Measurements from ENCODE around the gene PEX11G. TPM values are rescaled to one million over a fixed set of nuclear protein-coding genes. Genes with fewer than 3 reads are reported as not detected.

The PEX11G gene
- total RNA-seq (2021; ENCODE audit: unreplicated experiment) (2.9 TPM), Bru-seq, nascent RNA (percentile 28 among the genes with signal in this experiment), BruChase-seq, experiment 1, labeled RNA remaining after a 2-hour chase (percentile 26 among the genes with signal in this experiment), BruChase-seq, experiment 2, labeled RNA remaining after a 6-hour chase (percentile 25 among the genes with signal in this experiment)
- polyA plus RNA-seq (2012; ENCODE audit: insufficient read length), result 8.1 TPM
- long read RNA-seq, partial matches to known transcripts, result 5 of 8 reads
- long read RNA-seq, other reads (novel, unspliced or antisense), result 0 of 8 reads

DNA sequence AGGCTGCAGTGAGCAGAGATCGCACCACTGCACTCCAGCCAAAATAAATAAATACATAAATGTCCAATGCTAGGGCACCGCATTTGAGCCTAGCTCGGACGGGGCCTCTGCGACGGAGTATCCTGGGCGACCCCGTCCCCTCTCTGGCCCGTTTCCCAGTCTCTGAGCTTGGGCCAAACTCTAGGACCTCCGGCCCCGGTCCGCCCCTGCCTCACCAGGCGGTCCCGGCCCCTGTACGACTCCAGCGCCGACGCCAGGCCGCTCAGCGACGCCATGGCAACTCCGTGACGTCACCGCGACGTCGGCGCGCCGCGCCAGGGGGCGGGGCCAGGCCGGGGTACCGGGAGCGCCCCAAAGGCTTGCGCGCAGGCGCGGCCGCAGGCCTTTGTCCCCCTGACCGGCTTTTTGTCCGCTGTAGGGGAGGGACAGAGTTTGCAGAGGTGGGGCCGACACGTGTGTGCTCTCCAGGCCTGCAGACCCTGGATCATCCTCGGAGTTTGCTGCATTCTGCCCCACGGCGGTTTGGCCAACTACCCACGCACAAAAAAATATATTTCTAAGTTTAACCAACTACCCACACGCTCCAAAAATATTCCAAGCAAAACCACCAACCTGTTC is at the start of gene PEX11G:
Gene PEX11G (minus strand): TSS at position 300 of the 618 bp plus-strand sequence. CDS start 25 bp downstream, at position 275.
- ATAC-seq, result peak; percentile 98
- Histone ChIP-seq H3K27ac (ENCODE audit: low read length) (peak within 1 kb of the TSS; percentile 90), H3K36me3 (ENCODE audit: control insufficient read depth, insufficient read depth, low read length) (no peaks in the 10 kb centered on the region), H3K9me3 (ENCODE audit: control insufficient read depth, insufficient read depth, low read depth, low read length) (no peaks in the 10 kb centered on the region), H3K4me1 (ENCODE audit: control insufficient read depth, insufficient read depth, low read length) (peaks cover 6% of the 10 kb centered on the region), H3K27me3 (ENCODE audit: control insufficient read depth, insufficient read depth, low read length) (no peaks in the 10 kb centered on the region), H3K4me3 (ENCODE audit: low read depth in 2 of 2, low read length in 2 of 2) (peak within 1 kb of the TSS; percentile 55 to 61)
- ChIA-PET CTCF (no interaction called here), POLR2A (no interaction called here)
- DNase-seq (ENCODE audit: low read depth, low spot score), result peak; percentile 39
- intact Hi-C loops (cut with micrococcal nuclease; ENCODE audit: unreplicated experiment) (no loop called here), in situ Hi-C loops (cut with HindIII; ENCODE audit: low pct_unique_long_range_greater_than_20kb, low sequenced_read_pairs) (no loop called here)
- TF ChIP-seq SIN3A (IDR thresholded peaks at IDR 0.05; ENCODE audit: borderline replicate concordance, insufficient read depth, low read depth, low read length) (peak; percentile 74; the same call in 1 of the 2 replicates), POLR2AphosphoS5 (IDR thresholded peaks at IDR 0.05; ENCODE audit: low read depth, low read length) (no peak; the same call in 1 of the 2 replicates), TCF7L2 (IDR thresholded peaks at IDR 0.05; ENCODE audit: low read depth, low read length) (0 out of 2 replicates have a peak, but pooled peaks have one; percentile 24)
- TF ChIP-seq, protein P1, sequence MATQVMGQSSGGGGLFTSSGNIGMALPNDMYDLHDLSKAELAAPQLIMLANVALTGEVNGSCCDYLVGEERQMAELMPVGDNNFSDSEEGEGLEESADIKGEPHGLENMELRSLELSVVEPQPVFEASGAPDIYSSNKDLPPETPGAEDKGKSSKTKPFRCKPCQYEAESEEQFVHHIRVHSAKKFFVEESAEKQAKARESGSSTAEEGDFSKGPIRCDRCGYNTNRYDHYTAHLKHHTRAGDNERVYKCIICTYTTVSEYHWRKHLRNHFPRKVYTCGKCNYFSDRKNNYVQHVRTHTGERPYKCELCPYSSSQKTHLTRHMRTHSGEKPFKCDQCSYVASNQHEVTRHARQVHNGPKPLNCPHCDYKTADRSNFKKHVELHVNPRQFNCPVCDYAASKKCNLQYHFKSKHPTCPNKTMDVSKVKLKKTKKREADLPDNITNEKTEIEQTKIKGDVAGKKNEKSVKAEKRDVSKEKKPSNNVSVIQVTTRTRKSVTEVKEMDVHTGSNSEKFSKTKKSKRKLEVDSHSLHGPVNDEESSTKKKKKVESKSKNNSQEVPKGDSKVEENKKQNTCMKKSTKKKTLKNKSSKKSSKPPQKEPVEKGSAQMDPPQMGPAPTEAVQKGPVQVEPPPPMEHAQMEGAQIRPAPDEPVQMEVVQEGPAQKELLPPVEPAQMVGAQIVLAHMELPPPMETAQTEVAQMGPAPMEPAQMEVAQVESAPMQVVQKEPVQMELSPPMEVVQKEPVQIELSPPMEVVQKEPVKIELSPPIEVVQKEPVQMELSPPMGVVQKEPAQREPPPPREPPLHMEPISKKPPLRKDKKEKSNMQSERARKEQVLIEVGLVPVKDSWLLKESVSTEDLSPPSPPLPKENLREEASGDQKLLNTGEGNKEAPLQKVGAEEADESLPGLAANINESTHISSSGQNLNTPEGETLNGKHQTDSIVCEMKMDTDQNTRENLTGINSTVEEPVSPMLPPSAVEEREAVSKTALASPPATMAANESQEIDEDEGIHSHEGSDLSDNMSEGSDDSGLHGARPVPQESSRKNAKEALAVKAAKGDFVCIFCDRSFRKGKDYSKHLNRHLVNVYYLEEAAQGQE (IDR thresholded peaks at IDR 0.05; ENCODE audit: insufficient read depth in 1 of 2, low read depth in 2 of 2, low read length in 1 of 2), result peak in 1 of 2 experiments; percentile 52; a peak in 1 of 4 replicates
- TF ChIP-seq, protein P2, sequence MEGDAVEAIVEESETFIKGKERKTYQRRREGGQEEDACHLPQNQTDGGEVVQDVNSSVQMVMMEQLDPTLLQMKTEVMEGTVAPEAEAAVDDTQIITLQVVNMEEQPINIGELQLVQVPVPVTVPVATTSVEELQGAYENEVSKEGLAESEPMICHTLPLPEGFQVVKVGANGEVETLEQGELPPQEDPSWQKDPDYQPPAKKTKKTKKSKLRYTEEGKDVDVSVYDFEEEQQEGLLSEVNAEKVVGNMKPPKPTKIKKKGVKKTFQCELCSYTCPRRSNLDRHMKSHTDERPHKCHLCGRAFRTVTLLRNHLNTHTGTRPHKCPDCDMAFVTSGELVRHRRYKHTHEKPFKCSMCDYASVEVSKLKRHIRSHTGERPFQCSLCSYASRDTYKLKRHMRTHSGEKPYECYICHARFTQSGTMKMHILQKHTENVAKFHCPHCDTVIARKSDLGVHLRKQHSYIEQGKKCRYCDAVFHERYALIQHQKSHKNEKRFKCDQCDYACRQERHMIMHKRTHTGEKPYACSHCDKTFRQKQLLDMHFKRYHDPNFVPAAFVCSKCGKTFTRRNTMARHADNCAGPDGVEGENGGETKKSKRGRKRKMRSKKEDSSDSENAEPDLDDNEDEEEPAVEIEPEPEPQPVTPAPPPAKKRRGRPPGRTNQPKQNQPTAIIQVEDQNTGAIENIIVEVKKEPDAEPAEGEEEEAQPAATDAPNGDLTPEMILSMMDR (IDR thresholded peaks at IDR 0.05), result no peak
- BruUV-seq (replicated peaks), result no TSS peak

- Histone ChIP-seq H3K27me3 (ENCODE audit: control insufficient read depth, insufficient read depth, low read length) (no peaks in the 10 kb centered on the region), H3K9me3 (ENCODE audit: control insufficient read depth, insufficient read depth, low read depth, low read length) (no peaks in the 10 kb centered on the region), H3K27ac (ENCODE audit: low read length) (0 out of 2 replicates have a peak overlapping the region, but pooled peaks have one; percentile 29), H3K36me3 (ENCODE audit: control insufficient read depth, insufficient read depth, low read length) (peaks cover 8% of the 10 kb centered on the region; the same call in 1 of the 2 replicates), H3K4me3 (ENCODE audit: low read depth in 2 of 2, low read length in 2 of 2) (peak overlapping the region; percentile 78 to 83), H3K4me1 (ENCODE audit: control insufficient read depth, insufficient read depth, low read length) (0 out of 2 replicates have a peak, but pooled peaks cover 7% of the 10 kb centered on the region)
- BruUV-seq (replicated peaks), result no TSS peak
- intact Hi-C loops (cut with micrococcal nuclease; ENCODE audit: unreplicated experiment) (no loop called here), in situ Hi-C loops (cut with HindIII; ENCODE audit: low pct_unique_long_range_greater_than_20kb, low sequenced_read_pairs) (no loop called here)
- CTCF ChIA-PET, result no interaction called here
- POLR2A ChIA-PET, result no interaction called here
- no peak for DNase-seq (ENCODE audit: low read depth, low spot score)
- ATAC-seq, result no peak
- no peak for TF ChIP-seq SIN3A (IDR thresholded peaks at IDR 0.05; ENCODE audit: borderline replicate concordance, insufficient read depth, low read depth, low read length)
- TF ChIP-seq, protein P2 (IDR thresholded peaks at IDR 0.05), result no peak
- TF ChIP-seq, protein P1 (IDR thresholded peaks at IDR 0.05; ENCODE audit: insufficient read depth in 1 of 2, low read depth in 2 of 2, low read length in 1 of 2), result no peak
- TF ChIP-seq TCF7L2 (IDR thresholded peaks at IDR 0.05; ENCODE audit: low read depth, low read length), result no peak
- no peak for TF ChIP-seq POLR2AphosphoS5 (IDR thresholded peaks at IDR 0.05; ENCODE audit: low read depth, low read length)
Measured at GRCh38 chr19:7535998-7536695, 47.3 kb upstream of the PEX11G start.
